GM19397 (cell line): Measurements from ENCODE around the gene MLXIP.

ENCODE experiments used
- ATAC-seq: cut with Tn5 transposase; IDR thresholded peaks from one replicate; pipeline ENCODE4 v1.9.1; 2021; ENCODE audit warnings: mild to moderate bottlenecking, moderate library complexity; ENCODE audit not compliant: unreplicated experiment

Gene MLXIP

DNA sequence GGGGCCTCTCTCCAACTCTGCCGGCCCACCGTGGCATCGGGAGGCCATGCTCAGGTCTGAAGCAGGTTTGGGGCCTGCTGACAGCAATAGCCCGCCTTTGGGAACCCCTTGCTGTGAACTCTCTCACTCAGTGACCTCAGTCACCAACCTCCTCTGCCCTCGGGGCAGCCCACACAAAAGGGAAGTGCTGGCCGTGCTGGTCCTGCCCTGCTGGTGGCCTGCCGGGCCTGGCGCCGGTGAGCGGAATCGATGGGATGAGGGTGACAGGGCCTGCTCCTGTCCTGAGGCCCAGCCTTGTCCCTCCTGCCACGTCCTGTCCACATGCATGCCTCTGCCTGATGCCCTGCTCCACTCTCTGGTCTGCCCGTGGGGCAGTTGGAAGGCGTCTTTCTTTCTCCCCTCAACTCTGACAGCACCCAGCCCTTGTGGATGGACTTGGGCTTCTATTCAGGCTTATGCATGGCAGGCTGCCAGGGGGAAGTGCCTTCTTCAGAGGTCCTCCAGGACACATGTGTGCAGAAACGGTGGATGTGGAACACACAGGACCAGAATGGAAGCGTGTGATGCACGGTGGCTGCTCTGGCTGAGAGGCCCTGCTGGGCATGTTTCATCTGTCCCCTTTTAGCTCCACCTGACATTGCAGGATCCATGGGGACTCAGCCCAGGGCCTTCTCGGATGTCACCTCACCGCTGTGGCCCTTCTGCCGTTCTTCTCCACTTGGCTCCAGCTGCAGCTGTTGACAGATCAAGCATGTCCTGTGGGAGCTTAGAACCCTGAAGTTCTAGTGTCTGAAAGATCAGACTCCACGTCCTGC lies 63.6 kb downstream of the MLXIP start:
- ATAC-seq: no peak

DNA sequence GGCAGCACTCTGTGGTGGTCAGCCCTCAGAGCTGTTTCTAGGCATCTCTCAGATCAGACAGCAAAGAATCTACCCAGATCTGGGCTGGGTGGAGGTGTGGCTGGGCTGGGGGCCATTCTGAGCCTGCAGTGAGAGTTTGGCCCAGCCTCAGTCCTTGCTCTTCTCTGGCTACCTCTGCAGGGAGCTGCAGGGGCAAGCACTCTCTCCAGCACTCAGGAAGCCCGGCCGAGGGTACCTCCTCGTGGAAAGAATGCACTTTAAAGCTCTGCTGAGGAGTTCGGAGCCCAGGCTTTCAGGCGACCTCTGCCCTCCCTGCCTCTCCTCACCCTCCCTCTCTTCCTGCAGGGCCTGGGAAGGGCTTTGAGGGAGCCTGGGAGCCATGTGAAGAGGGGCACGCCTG lies 64.3 kb downstream of the MLXIP start:
- ATAC-seq: no peak

GRCh38 chr12:122144885-122145284 lies 66.3 kb downstream of the MLXIP start:
- ATAC-seq: no peak

DNA sequence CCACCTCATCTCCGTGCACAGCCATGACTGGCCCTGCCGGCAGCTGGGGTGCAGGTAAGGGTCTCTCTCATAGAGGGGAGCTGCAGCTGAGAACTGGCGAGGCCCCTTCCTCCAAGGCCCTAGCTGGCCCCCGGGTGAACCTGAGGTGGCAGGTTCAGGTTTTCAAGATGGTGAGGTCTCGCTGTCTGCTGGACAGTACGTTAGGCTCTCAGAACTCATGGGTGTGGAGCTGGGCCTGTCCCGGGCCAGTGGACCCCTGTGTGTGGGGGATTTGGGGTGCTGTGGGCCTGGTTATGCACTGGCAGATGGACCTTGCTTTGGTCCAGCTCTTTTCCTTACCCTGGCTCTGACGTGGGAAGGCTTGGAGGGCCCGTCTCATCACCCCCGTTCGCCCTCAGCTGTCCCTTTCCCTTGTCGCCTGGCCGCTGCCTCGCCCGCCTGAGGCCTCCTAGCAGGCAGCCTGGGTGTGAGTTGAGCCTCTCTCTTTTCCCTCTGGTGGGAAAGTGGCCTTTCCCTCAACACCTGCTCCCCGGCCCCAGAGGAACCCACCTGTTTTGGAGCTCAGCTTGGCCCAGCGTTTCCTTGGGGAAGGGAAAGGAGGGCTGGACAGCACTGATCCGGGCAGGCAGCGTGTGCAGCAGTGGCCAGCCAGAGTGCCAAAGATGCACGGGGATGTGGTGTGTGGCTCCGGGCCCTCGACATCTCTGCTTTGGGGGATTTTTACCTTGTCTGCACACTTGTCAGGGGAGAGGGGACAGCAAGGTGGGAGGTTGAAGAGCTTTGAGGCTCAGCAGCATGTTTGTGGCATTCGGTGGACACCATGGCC lies 67.2 kb downstream of the MLXIP start:
- no peak for ATAC-seq

GRCh38 chr12:122147514-122148290 lies 69.1 kb downstream of the MLXIP start:
- ATAC-seq: no peak

GRCh38 chr12:122148657-122149056 lies 70.1 kb downstream of the MLXIP start:
- no peak for ATAC-seq

- ATAC-seq: no peak
These were observed 71.6 kb downstream of the MLXIP start for GRCh38 chr12:122150127-122150681.

GRCh38 chr12:122152754-122153153 lies 74.2 kb downstream of the MLXIP start:
- no peak for ATAC-seq

DNA sequence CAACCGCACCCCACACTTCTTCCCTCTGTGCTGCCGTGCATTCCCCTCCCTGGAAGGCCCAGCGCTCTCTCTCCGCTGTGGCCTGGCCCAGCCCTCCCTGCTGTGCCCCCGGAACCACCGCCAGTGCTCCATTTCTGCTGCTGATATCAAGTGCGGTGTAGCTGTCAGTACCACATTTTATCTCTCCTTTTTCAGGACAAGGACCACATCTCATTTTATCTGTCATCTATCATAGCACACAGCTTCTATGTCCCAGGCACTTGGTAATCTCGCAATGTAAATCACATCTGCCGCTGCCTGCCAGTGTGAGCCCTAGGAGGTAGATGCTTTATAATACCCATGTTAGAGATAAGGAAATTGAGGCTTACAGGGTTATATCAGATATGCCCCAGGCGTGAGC lies 77.1 kb downstream of the MLXIP start:
- ATAC-seq: no peak

DNA sequence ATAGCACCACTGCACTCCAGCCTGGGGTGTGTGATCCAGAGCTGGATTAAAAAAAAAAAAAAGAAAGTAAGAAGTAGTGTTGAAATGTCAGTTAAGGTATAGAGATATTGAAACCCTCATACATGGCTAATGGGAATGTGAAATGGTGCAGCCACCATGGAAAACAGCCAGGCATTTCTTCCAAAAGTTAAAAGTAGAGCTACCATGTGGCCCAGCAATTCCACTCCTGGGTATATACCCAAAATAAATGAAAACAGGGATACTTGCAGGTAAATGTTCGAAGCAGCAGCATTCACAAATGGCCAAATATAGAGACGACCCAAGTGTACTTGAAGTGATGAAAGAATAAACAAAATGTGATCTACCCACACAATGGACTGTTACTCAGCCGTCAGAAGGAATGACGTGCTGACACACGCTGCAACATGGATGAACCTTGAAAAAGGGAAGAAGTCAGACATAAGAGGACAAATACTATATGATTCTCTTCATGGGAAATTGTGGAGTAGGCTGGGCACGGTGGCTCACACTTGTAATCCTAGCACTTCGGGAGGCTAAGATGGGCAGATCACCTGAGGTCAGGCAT lies 80.2 kb downstream of the MLXIP start:
- ATAC-seq: no peak

- no peak for ATAC-seq
These were observed 81.3 kb downstream of the MLXIP start for GRCh38 chr12:122159882-122160281.

DNA sequence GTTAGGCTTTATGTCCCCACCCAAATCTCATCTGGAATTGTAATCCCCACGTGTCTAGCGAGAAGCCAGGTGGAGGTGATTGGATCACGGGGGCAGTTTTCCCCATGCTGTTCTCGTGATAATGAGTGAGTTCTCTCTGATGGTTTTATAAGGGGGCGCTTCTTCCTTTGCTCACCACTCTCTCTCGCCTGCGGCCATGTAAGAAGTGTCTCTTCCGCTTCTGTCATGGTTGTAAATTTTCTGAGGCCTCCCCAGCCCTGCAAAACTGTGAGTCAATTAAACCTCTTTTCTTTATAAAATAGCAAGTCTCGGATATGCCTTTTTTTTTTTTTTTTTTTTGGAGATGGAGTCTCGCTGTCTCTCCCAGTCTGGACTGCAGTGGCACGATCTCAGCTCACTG lies 82.2 kb downstream of the MLXIP start:
- no peak for ATAC-seq

GRCh38 chr12:122161682-122162081 lies 83.1 kb downstream of the MLXIP start:
- ATAC-seq: no peak

- no peak for ATAC-seq
These were observed 84.4 kb downstream of the MLXIP start for GRCh38 chr12:122162976-122163375.

- no peak for ATAC-seq
These were observed 88.1 kb downstream of the MLXIP start for GRCh38 chr12:122166422-122167349.

DNA sequence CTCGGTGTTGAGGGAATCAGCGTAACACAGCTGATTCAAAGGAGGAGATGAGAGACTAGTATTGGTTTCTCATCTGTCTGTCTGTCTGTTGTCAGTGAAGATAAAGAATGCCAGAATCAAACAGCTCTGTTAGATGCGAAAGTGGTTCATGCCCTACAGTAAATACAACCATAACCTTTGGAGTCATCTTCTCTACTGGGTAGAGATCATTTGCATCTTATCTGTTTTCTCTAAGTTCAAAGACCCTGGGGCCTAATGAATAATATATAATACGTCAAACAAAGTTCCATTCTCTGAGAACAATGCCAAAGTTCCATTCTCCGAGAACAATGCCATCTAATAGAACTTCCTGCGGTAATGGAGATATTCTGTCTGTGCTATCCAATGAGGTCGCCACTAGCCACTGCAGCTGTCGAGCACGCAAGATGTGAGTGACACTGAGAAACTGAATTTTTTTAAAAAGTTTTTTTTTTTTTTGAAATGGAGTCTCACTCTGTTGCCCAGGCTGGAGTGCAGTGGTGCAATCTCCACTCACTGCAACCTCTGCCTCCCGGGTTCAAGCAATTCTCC lies 88.9 kb downstream of the MLXIP start:
- ATAC-seq: no peak

- no peak for ATAC-seq
These were observed 89.9 kb downstream of the MLXIP start for GRCh38 chr12:122168492-122168891.

- no peak for ATAC-seq
These were observed 92.8 kb downstream of the MLXIP start for GRCh38 chr12:122171399-122171798.

DNA sequence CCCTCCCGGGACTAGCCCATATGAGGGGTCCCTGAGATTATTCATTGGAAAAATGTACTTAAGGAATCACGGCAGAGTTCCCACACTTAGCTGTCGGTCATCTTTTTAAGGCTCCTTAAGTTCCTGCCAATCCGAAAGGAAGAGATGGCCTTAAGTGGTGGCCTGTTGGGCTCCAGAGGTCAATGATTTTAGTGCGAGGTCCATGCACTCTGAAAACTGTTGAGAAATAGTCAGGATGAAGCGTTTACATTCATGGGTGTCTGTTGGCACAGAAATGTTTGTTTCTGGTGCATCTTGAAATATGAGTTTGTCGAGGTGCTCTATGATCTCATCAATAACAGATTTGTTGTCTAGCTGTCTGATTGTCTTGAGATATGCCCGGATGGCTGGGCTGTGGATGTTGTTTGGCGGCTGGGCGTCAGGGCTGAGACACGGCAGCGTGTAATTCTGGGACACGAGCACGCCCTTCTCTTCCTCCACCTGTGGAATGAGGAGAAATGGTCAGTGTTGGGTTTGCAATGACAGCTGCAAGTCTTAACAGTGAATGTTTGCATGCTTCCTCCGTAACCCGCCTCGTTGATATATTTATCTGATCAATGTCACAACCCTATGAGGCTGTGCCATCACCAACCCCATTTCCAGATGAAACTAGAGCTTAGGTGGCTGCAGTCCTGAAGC lies 93.8 kb downstream of the MLXIP start:
- ATAC-seq: no peak
